Dedifferentiated amniotic fluid mesenchymal stem cell (primary cell): Measurements from ENCODE around the gene PTGDR.

ENCODE experiments used
- DNase-seq: peaks from one replicate; pipeline ENCODE4 v3.0.0-alpha.2; 2016; ENCODE audit errors: extremely low spot score

PTGDR gene

DNA sequence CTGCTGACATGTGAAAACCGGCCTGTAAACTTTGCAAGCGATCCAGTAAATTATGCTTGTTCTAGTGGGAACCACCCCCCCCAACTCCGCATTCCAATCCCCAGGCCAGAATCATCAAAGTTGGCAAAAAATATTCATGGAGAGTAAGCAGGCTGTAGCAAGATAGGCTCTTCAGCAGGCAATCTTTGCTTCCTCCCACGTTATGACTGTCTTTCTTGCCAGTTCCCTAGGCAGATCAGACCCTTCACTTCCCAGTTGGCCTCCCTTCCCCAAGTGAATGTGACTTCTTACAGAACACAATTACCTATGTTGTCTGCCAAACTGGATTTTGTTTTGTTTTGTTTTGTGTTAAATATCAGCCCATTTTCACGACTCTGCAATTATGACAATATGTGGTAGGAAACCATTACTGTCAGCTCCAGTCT lies 45.4 kb downstream of the PTGDR start:
- no peak for DNase-seq

DNA sequence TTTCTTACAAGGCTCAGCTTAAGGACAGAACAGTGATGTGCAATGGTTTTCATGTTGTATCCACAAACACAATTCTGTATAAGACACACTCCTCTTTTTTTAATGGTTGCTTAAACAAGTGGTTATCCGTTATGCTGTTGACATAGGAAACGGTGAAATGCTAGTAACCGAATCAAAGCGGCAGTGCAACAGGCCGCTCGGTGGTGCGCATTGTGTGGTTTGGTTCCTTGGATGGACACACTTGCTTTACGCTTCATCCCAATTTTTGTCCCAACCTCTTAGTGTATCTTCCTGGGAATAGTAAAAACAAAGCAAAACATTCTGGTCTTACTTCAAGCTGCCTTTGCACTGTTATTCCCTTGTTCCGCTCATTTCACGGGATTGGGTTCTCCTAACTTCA lies 46.0 kb downstream of the PTGDR start:
- no peak for DNase-seq

DNA sequence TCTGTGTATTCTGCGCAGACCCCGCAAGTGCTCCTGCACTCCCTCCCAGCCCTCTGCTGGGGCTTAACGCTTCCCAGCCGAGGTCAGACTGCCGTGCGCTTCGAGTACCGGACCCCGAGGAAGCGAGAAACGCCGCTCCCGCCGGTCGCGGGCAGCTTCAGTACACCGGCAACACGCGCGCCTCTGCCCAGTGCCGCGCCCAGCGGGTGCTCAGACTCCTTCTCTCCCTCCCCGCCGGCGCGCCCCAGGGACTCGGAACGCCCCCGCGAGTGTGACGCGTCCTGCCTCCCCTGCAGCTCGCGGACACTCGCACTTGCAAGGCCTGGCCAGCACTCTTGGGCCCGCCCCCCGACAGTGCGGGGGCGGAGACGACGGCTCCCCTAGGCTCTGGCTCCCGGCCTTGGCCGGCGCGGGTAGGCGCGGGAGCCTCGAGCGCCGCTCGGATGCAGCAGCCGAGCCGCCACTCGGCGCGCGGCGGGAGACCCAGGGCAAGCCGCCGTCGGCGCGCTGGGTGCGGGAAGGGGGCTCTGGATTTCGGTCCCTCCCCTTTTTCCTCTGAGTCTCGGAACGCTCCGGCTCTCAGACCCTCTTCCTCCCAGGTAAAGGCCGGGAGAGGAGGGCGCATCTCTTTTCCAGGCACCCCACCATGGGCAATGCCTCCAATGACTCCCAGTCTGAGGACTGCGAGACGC lies 46.6 kb downstream of the PTGDR start, which contains the start of gene PTGER2:
TSS of gene PTGER2 (plus strand) at position 410 of the 692 bp plus-strand sequence. CDS start at position 647, 237 bp downstream.
- DNase-seq = peak; percentile 56

DNA sequence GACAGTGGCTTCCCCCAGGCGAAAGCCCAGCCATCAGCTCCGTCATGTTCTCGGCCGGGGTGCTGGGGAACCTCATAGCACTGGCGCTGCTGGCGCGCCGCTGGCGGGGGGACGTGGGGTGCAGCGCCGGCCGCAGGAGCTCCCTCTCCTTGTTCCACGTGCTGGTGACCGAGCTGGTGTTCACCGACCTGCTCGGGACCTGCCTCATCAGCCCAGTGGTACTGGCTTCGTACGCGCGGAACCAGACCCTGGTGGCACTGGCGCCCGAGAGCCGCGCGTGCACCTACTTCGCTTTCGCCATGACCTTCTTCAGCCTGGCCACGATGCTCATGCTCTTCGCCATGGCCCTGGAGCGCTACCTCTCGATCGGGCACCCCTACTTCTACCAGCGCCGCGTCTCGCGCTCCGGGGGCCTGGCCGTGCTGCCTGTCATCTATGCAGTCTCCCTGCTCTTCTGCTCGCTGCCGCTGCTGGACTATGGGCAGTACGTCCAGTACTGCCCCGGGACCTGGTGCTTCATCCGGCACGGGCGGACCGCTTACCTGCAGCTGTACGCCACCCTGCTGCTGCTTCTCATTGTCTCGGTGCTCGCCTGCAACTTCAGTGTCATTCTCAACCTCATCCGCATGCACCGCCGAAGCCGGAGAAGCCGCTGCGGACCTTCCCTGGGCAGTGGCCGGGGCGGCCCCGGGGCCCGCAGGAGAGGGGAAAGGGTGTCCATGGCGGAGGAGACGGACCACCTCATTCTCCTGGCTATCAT lies 47.3 kb downstream of the PTGDR start:
- DNase-seq = no peak

DNA sequence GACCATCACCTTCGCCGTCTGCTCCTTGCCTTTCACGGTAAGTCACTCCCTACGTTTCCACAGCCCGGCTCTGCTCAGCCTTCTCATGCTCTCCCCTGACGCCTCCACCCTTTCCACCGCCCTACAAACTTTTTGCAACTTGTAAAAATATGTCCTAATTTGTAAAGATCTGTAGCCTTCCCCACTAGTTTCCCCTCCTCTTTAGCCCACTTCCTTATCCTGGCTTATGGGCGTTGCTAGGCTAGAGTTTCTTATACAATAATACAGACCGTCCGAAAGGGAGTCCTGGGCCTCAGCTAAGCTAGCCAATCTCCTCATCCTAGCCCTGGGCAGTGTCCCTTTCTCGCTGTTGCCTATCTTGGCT lies 47.8 kb downstream of the PTGDR start:
- no peak for DNase-seq

DNA sequence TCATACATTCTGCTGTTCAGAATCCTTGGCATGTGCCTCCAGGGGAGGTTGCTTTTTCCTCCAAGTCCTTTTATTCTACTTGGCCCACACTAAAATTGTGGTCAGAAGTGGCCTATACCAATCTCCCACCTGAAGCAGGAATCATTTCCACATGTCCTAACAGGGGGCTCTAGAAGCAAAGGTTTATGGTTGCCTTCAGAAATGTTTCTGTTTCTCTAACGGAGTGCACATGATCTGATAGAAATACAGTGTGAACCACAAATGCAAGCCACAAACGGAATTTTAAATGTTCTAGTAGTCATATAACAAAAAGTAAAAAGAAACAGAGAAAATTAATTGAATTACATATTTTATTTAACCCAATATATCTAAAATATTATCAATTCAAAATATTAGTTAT lies 50.6 kb downstream of the PTGDR start:
- no peak for DNase-seq

DNA sequence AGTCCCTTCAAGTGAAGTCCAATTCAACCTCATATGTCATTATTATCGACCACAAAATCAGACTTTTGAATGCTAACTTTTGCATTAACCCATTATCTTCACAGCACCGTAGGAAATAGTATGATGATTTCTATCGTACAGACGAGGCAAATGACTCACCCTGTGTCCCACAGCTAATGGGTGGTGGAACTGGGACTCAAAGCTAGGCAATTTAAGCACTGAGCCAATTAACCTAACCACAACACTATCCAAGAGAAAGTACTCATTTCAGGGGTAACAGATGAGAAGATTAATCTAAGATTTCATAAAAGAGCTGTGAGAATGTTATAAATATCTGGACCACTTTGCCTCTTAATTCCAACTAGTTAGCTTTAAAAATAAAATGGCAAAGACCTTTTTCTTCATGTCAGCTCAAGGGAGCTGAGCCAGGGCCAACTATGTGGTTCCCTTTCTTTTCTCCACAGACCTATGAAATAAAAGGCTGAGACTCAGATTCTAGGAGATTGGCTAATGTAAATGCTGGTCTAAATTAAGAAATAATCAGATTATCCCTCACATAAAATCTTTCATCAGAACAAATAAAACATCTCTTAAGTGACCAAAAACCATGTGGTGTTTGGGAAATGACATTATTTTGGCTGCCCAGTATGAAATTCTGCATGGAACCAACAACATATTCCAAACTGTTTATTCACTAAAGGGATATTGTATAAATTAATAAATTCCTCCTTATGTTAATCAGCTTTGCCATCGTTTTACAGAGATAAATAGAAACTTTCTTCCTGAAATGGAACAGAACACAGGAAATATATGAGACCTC lies 51.5 kb downstream of the PTGDR start:
- no peak for DNase-seq

DNA sequence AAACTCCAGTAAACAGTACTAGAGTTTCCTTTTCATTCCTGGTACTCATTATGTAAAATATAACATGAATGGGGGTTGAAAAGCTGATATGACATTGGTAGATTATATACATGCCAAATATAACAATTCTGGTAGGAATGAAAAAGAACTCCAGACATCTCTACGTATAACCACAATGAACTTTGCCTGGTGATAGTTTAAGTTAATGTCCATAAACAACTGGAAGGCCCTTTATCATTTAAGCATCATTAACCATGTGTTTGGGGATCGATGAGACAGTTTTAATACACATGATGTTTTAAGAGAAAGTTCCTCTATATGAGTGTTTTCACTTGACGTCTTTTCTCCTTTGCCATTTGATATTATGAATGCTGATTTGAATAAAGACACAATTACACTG lies 52.4 kb downstream of the PTGDR start:
- no peak for DNase-seq

DNA sequence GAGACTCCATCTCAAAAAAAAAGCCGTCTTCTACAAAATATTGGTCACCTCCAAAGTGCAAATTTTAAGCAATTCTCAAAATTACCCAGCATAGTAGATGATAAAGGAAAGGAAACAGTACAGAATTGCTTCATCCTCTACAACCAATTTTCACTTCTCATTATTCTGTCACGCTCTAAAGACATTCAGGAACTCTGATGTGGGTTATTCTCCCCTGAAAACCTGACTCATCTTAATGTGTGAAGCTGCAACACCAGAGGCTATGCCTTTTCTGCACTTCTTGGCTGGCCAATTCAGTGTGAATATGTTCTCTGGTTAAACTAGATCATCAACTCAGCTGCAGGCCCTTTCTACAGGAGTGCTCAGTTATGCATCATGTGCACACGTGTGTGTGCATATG lies 57.6 kb downstream of the PTGDR start:
- DNase-seq = no peak

DNA sequence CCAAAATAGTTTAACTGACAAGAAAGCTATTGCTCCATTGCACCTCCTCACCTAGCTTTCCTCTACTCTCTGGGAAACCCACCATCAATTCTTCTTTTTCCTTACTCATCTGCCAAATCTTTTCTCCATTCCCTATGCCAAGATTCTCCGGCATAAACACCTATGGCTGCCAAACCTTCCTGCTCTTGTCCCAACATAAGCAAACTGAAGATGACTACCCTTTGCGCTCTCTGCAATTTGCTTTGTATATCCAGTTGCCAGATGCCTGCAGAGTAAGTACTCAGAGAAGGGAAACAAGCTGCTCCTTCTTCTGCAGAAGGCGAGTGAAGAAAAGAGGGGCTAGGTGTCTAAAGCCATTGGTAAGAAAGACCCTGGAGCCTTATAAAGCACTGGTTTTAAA lies 58.1 kb downstream of the PTGDR start:
- DNase-seq = no peak
